C4-2B (cell line): Measurements from ENCODE around the gene GPI.

ENCODE experiments used
- H3K27ac ChIP-seq: fragments of 450-650 bp; 2 replicates; pipeline ENCODE4 v1.5.1; 2017
- CTCF ChIP-seq: fragments of 450-650 bp; conservative IDR thresholded peaks from 2 replicates; pipeline ENCODE4 v1.5.1; 2017; ENCODE audit warnings: mild to moderate bottlenecking
- ZFX ChIP-seq: fragments of 450-650 bp; IDR thresholded peaks from 2 replicates; pipeline ENCODE4 v1.6.1; 2017

GPI gene

GRCh38 chr19:34411216-34411615 is 46.2 kb downstream of the GPI start:
- no peak for TF ChIP-seq CTCF
- no peak for TF ChIP-seq ZFX
- no peak overlapping the region for H3K27ac ChIP-seq

DNA sequence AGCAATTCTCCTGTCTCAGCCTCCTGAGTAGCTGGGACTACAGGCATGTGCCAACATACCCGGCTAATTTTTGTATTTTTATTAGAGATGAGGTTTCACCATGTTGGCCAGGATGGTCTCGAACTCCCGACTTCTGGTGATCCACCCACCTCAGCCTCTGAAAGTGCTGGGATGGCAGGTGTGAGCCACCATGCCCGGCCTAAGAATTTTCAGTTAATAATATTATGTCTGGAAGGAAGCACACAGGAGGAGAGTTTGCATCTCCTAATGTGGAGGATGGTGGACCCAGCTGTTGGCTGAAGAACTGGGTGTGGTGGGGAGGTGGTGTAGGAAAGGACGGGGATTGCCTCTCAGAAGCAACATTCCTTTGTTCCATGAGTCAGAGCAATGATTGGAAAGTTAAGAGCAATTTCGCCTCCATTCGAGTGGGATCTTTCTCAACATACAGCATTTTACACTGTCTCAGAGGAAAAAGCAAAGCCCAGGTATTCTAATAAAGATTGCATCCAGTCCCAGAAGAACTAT is 51.1 kb downstream of the GPI start:
- no peak overlapping the region for H3K27ac ChIP-seq
- TF ChIP-seq ZFX (no peak), CTCF (no peak)

DNA sequence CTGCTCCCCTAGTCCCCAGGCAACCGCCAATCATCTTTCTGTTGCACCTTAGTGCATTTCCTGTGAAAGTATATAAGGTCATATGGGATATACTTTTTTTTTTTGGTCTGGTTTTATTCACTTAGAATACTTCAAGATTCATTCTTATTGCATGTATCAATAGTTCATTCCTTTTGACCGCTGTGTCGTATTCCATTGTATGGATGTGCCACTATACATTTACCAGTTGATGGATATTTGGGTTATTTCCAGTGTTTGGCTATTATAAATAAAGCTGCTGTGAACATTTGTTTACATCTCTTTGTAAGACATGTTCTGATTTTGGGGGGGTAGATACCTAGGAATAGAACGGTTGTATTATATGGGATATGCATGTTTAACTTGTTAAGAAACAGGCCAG is 53.3 kb downstream of the GPI start:
- no peak overlapping the region for H3K27ac ChIP-seq
- TF ChIP-seq CTCF (no peak), ZFX (no peak)

DNA sequence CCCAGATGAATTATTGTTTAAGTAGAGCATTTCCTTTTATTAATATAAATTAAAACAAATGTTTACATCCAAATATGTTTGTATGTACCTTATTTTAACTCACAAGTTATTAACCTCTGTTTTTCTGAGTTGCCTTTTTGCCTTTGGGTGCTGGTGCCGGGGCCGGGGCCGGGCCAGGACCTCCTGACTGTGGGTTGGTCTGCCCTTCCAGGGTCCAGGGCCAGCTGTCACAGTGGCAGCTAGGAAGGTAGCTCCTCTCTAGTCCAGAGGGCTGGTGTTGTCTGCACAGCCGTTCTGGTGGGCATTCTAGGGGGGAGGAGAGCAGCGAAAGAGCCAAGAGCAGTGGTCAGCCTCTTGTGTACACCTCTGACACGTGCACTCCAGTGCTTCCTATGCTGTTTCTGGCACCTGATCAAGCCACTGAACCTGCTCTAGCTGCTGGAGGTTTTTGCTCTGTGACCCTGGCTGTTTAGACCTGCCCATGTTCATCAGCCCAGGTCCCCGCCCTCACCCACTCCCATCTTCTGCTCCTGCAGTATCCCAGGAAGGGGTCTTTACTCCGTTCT is 61.2 kb downstream of the GPI start:
- TF ChIP-seq ZFX = no peak
- no peak for TF ChIP-seq CTCF
- H3K27ac ChIP-seq = no peak overlapping the region

DNA sequence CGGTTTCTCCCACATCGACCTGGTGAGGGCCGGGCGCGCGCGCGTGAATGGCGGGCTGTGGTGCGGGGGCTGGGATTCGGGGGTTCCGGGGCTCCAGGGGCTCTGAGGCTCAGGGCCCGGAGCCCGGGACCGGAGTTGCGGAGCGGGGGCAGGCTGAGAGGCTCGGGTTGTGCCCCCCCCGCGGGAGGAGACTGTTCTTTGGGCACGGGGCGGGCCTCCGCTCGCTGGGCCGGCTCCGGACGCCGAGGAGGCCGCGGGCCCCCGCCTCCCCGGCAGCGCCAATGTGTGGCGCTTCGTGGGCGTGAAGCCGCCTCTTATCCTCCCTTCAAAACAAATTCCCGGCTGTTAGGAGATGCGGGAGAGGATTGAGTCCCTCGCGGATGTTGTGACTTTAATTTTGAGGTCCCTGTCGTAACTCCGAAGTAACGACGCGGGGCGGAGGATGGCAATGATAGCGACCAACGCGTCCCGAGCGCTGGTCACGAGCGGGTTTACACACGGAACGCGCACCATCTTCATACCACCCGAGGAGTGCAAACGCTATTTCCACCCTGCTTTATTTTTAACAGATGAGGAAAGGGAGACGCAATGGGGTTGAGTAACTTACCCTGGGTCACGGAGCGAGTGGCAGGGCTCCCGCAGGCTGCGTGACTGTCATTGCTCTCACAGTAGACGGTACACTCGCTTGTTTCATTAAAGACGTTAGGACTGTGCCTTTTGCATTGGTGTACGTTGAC is 63.7 kb downstream of the GPI start:
- peak; percentile 93 for TF ChIP-seq ZFX
- TF ChIP-seq CTCF = no peak
- H3K27ac ChIP-seq = peak overlapping the region; percentile 93

GRCh38 chr19:34429553-34429952 is 64.6 kb downstream of the GPI start:
- no peak overlapping the region for H3K27ac ChIP-seq
- TF ChIP-seq CTCF = no peak
- no peak for TF ChIP-seq ZFX

DNA sequence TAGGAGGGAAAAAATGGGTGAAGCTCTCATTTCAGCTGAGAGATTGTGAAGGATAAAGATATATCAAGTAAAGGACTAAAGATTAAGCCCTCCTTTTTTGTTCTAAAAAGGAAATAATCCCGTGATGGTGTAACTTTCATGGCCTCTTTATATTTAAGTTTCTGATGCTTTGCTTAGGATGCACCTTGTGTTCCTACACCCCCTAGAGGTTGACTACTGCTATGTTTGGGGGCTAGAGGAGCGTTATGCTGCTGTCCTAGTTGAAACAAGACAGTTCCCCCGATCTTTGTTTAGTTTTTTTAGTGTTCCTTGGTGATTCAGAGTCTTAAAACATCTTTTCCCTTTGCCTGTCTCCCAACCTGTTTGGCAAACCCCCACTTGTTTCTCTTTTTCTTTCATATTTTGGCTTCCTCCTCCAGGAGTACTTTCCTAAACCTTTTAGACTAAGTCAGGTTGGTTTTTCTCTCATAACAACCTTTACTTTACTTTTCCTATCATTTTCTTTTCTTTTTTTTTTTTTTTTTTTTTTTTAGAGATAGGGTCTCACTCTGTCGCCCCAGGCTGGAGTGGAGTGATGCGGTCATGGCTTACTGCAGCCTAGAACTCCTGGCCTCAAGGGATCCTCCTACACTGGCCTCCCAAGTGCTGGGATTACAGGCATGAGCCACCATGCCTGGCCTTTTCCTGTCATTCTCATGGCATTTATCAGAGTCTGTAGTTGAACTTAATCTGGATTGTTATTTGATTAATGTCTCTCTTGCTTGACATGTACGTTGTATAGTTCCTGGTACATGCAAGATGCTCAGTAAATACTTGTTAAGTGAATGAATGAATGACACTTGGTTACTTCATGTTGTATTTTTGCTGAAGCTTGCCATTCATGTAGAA is 66.0 kb downstream of the GPI start:
- no peak overlapping the region for H3K27ac ChIP-seq
- peak; percentile 78 for TF ChIP-seq CTCF
- TF ChIP-seq ZFX = no peak
